A673 (cell line): ENCODE data around the gene KBTBD13.

Source experiments
- EZH2 ChIP-seq: fragments of 200-600 bp; sonication (generic); IDR thresholded peaks from 2 replicates; pipeline ENCODE4 v1.6.1; 2017; ENCODE audit warnings: borderline replicate concordance, low read depth, mild to moderate bottlenecking, mixed read lengths, antibody characterized with exemption, low read length; ENCODE audit not compliant: poor library complexity, severe bottlenecking
- TF ChIP-seq, protein P1 (sequence below): fragments of 300-800, 200-600 bp; sonication (generic); conservative IDR thresholded peaks from 2 replicates; pipeline ENCODE4 v1.5.1; 2017; ENCODE audit warnings: low read depth, mild to moderate bottlenecking, antibody characterized with exemption, low read length, moderate library complexity, mixed read lengths

DNA sequence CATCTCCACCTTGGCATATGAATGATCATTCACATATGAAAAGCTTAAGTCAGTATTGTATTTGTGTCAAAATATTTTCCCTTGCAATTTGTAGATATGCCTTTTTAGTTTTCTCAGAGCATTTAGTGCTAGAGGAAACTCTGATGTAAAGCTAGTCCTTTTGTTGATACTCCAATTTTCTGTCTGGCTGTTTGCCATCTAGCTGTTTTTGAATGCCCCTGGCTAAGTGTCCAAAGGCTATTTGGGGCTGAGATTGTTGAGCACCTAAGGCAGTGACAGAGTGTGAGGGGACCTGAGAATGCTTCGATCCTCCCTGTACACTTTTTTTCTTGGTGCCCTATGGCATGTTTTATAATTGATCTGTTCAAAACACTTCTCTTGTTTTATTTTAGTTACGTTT, 28.3 kb upstream of the KBTBD13 start:
- TF ChIP-seq, protein P1, sequence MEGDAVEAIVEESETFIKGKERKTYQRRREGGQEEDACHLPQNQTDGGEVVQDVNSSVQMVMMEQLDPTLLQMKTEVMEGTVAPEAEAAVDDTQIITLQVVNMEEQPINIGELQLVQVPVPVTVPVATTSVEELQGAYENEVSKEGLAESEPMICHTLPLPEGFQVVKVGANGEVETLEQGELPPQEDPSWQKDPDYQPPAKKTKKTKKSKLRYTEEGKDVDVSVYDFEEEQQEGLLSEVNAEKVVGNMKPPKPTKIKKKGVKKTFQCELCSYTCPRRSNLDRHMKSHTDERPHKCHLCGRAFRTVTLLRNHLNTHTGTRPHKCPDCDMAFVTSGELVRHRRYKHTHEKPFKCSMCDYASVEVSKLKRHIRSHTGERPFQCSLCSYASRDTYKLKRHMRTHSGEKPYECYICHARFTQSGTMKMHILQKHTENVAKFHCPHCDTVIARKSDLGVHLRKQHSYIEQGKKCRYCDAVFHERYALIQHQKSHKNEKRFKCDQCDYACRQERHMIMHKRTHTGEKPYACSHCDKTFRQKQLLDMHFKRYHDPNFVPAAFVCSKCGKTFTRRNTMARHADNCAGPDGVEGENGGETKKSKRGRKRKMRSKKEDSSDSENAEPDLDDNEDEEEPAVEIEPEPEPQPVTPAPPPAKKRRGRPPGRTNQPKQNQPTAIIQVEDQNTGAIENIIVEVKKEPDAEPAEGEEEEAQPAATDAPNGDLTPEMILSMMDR, result no peak
- TF ChIP-seq EZH2, result no peak
